HG02885 (cell line): ENCODE measurements around the gene ROPN1.
"Not testable (repeated sequence)": the region's sequence is repeated elsewhere in the genome, so short reads cannot be mapped to it uniquely, and the experiment has no call there.

Experiments
- ATAC-seq: cut with Tn5 transposase; IDR thresholded peaks from one replicate; pipeline ENCODE4 v1.9.1; 2021; ENCODE audit warnings: mild to moderate bottlenecking; ENCODE audit not compliant: unreplicated experiment, poor library complexity

ROPN1 gene

GRCh38 chr3:124001366-124001765, 9.4 kb upstream of the ROPN1 start:
- ATAC-seq, result not testable (repeated sequence)

GRCh38 chr3:123997543-123997942, 5.6 kb upstream of the ROPN1 start:
- ATAC-seq, result no peak

DNA sequence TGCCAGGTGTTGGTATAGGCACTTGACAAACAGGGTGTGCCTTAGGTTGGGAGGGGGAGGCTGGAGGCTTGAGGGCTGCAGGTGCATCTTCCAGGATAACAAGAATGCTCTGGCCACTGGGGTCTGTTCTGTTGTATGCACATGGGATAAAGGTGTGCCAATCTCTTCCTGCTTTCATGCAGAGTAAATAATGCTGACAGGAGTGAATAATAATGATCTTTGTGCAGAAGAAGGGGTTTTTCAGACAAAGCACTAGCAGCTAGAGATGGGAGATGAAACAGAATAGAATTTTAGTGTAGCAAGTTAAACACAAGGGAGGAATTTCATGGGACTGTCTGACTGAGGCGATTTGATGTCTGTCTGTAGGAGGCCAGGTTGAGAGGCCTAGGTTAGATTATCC, 1.9 kb upstream of the ROPN1 start:
- ATAC-seq, result no peak

- ATAC-seq, result no peak
These were observed 5.5 kb downstream of the ROPN1 start for GRCh38 chr3:123986427-123986826.

- no peak for ATAC-seq
These were observed 7.0 kb downstream of the ROPN1 start for GRCh38 chr3:123984957-123985356.

DNA sequence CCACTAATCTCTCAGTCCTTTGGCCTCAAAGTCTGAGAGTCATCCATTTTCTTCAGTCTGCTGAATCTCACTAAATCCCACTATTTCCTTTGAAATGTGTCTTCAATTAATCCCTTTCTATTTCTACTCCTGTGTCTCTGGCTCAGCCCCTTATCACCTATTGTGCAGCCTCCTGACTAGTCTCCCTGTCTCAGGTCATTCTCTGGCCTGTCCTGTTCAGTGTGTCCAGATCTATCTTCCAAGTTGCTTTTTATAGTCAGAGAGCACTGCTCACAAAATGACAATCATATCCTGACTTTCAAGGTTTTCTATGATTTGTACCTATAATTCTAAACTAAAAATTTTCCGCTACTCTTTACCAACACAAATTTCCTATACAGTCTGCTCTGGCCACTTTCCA, 7.6 kb downstream of the ROPN1 start:
- no peak for ATAC-seq

DNA sequence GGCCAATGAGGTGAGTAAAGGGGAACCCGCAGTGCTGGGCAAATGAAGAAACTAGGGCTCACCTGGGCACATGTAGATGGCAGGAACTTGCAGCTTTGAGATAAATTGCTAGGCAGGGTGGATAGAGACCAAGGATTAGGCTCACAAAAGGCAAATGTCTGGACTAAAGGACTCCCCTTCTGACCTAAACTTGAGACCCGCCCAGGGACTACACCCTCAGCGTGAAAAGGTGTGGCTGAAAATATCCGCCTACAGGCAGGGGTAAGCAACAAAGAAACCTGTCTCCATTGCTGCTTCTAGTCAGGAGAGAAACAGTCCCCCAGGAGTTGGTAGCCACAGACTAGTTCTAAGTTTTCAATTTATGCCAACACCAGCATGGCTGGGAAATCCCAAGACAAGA, 10.6 kb downstream of the ROPN1 start:
- ATAC-seq, result not testable (repeated sequence)

DNA sequence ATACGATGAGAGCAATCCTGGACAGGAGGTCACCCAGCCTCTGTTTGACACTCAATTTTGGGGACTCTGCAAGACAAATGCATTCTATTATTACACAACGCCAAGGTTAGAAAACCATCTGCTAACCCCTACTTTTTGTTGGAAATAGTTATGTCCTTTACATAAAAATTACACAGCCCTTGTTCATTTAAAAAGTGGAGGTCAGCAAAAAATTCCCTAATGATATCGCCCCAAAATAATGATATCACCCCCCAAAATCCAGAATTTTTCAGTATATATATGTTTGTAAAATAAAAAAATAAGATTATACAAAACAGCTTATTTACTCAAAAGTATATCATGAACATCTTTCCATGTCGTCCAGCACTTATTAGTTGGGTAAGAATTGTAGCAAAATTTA, 11.4 kb downstream of the ROPN1 start:
- ATAC-seq, result no peak

DNA sequence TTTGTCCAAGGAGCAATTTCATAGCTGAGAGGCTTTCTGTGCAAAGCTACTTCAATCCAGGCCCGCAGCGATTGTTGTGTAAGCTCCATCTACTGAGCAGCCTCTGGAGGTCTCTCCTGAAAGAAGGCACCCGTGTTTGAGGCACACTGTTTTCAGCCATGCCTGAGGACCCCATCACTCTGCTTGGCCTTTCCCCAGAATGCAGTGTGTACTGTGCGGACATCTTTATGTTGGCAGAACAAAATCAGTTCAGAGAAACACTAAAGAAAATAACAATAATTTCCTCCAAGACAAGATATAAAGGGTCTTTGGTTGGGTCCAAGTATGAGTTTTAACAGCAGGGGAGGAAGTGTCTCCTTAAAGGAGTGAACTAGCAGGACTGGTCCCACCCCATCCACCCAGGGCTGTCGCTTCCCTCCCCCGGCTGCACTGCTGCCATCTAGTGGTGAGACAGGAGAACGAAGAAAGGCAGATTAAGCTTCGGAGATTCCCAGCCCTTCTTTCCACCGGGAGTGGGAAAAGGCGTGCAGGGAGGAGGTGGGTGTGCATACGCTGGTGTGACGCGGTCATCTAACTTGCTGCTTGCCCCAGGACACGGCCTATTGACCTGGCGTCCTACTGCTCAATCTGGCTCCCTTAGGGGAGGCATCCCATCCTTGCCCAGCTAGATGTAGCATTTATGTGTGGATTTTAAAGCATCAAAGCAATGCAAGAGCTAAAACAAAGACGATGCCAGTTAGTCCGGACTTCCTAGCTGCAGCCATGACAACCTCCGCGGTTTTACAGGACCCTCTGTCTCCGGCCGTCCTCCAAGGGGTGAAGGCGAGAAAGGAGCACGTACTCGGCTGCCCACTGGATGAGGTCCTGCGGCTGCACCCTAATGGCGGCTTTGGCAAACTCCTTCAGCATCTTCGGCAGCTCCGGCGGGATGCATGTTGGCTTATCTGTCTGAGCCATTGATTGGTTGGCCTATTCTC, 12.1 kb downstream of the ROPN1 start:
- ATAC-seq, result not testable (repeated sequence)

DNA sequence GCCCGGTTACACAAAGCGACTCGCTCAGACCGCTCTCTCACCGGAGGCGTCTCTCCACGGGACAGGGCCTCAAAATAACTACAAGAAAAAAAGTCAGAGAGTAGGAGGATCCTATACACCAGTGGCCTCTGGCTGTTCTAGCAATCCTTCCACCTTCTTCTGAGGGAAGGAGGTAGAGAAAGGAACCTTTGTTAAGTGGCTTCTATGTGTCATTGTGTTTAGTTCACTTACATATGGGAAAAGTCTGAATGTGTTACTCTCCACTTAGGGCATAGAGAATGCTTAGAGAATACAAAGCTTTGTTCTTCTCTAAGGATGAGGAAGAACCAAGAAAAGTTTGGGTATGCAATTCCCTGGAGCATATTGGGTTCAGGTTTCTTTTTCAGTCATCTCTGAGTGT, 15.0 kb downstream of the ROPN1 start:
- not testable (repeated sequence) for ATAC-seq

- ATAC-seq, result not testable (repeated sequence)
These were observed 15.6 kb downstream of the ROPN1 start for GRCh38 chr3:123976181-123976898.

DNA sequence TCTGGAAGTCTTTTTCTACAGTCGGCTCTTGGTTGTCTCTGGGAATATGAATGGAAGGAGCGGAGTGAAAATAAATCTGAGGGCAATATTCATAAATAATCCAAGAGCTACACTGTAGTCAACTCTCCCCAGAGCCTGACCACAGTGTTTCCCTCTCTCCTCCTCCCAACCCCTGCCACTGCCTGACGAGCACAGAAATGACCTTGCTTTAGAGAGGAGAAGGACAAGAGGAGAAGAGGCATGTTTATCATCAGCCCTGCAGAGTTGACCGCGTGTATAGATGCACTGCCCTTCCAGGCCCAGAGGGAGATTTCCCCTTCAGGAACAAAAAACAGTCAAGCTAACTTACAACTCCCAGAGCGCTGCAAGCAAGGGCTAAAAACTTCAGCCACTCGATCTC, 16.9 kb downstream of the ROPN1 start:
- not testable (repeated sequence) for ATAC-seq

DNA sequence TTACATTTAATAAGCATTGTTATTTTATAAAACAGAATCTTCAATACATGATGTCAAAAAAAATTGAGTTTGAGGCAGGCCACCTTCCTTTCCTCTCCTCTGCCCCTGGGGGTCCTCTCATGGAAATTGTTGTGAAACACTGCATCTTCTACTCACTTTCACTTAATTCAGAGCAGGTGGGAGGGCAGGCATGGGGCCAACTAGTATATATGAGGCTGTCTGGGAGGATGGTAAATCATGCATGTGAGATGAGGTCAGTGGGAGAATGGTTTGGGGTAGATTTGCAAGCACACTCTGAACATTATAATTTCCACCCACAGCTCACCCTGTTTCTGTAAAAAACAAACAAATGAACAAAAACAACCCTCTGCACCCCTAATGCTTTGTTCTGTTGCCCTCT, 20.5 kb downstream of the ROPN1 start:
- ATAC-seq, result no peak

- ATAC-seq, result not testable (repeated sequence)
These were observed 24.7 kb downstream of the ROPN1 start for GRCh38 chr3:123967260-123967659.

- not testable (repeated sequence) for ATAC-seq
These were observed 25.1 kb downstream of the ROPN1 start for GRCh38 chr3:123966799-123967198.

DNA sequence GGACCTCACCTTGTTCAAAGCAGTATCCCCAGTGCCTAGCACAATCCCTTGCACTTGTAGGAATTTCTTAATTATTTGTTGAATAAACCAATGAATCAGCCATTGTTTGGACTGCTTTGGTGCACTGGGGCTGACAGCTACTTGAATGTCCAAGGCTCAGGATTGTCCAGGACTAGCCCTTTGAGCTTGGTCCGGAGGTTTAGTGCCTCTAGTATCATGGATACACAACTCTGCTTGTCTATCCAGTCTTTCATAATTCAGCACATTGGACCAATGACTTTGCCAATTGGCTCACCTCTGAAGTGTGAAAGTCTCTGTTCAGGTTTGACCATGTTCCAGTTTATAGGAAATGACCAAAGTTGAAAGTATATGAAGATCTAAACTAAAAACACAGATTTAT, 27.1 kb downstream of the ROPN1 start:
- ATAC-seq, result not testable (repeated sequence)

- no peak for ATAC-seq
These were observed 30.4 kb downstream of the ROPN1 start for GRCh38 chr3:123961508-123961856.

- peak; percentile 85 for ATAC-seq
These were observed 31.0 kb downstream of the ROPN1 start, which contains the start of gene CCDC14 for GRCh38 chr3:123960781-123961507. TSS of gene CCDC14 (minus strand) at chr3:123961229. CDS start at chr3:123961173, 56 bp downstream.

DNA sequence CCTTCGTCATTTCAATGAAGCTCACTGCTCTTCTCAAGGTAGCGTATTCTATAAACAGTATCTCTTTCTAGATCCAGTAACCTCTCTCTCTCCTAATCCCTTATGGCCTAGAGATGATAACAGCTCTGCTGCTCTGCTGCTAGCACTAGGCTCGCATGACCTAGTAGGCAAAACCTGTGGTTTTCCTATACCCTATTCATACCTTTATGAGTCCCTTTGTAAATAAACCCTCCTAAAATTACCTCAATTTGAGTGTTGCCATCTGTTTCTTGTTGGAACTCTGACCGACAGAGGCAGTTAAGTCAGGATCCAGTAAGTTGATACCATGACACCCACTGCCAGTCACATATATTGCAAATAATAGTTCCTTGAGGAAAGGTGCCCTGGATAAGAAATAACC, 38.2 kb downstream of the ROPN1 start:
- ATAC-seq, result peak; percentile 90

GRCh38 chr3:123952844-123953520, 38.9 kb downstream of the ROPN1 start:
- no peak for ATAC-seq
